Astrocyte of the cerebellum (primary cell): ENCODE measurements around the gene KCNIP2.

ENCODE experiments used
- DNase-seq: peaks from one replicate; pipeline ENCODE4 v3.0.0-alpha.2; 2011; ENCODE audit warnings: low read depth
- H3K4me3 ChIP-seq: 2 replicates; pipeline ENCODE4 v1.5.1; 2011; ENCODE audit warnings: mild to moderate bottlenecking, low read depth, low read length, moderate library complexity
- in situ Hi-C: cut with HindIII; loops from 2 replicates; pipeline ENCODE4 v1.10.0; 2017; ENCODE audit warnings: low sequenced_read_pairs
- TF ChIP-seq, protein P1 (sequence below): IDR thresholded peaks from 2 replicates; pipeline ENCODE4 v1.5.1; 2012; ENCODE audit warnings: low read length, low read depth, moderate library complexity, mild to moderate bottlenecking; ENCODE audit errors: missing control alignments

KCNIP2 gene

DNA sequence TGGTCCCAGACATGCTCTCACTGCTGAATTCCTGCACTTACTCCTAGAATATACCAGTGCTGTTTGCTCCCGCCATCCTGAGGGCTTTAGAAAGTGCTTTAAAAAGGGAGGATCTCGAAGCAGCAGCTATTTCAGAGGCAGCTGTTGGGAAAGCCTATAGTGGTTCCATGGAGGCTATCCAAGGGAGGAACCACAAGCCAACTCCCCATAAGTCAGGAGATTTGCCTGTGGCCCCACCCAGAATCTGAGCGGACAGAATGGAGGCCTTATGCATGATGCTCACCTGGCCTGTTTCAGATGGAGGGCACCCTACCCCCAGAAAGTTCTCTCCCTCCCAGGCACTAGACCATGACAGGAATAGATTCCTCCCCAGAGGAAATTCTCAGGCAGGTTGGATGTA, 2.3 kb upstream of the KCNIP2 start:
- DNase-seq = no peak
- TF ChIP-seq, protein P1, sequence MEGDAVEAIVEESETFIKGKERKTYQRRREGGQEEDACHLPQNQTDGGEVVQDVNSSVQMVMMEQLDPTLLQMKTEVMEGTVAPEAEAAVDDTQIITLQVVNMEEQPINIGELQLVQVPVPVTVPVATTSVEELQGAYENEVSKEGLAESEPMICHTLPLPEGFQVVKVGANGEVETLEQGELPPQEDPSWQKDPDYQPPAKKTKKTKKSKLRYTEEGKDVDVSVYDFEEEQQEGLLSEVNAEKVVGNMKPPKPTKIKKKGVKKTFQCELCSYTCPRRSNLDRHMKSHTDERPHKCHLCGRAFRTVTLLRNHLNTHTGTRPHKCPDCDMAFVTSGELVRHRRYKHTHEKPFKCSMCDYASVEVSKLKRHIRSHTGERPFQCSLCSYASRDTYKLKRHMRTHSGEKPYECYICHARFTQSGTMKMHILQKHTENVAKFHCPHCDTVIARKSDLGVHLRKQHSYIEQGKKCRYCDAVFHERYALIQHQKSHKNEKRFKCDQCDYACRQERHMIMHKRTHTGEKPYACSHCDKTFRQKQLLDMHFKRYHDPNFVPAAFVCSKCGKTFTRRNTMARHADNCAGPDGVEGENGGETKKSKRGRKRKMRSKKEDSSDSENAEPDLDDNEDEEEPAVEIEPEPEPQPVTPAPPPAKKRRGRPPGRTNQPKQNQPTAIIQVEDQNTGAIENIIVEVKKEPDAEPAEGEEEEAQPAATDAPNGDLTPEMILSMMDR = no peak
- in situ Hi-C loops = no loop called here
- no peak overlapping the region for H3K4me3 ChIP-seq

DNA sequence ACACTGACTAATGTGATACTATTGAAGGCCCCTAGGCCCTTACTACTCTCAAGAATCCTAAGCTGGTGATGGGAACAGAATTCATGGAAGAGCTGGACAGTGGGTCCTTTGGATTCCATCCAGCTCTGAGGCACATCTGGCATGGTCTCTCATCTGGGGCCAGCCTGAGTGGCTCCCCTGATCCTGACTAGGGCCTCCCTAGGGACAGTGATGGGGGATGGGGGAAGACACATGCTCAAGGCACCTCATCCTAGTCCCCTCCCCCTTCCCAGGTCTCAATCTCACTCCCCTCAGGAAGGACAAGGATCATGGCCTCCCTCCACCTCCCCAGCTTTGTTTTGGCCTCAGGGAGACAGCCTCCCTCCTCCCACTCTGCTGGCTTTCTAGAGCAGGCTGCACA, 1.8 kb downstream of the KCNIP2 start:
- H3K4me3 ChIP-seq = no peak overlapping the region
- DNase-seq = no peak
- TF ChIP-seq, protein P1 = no peak
- in situ Hi-C loops = no loop called here

DNA sequence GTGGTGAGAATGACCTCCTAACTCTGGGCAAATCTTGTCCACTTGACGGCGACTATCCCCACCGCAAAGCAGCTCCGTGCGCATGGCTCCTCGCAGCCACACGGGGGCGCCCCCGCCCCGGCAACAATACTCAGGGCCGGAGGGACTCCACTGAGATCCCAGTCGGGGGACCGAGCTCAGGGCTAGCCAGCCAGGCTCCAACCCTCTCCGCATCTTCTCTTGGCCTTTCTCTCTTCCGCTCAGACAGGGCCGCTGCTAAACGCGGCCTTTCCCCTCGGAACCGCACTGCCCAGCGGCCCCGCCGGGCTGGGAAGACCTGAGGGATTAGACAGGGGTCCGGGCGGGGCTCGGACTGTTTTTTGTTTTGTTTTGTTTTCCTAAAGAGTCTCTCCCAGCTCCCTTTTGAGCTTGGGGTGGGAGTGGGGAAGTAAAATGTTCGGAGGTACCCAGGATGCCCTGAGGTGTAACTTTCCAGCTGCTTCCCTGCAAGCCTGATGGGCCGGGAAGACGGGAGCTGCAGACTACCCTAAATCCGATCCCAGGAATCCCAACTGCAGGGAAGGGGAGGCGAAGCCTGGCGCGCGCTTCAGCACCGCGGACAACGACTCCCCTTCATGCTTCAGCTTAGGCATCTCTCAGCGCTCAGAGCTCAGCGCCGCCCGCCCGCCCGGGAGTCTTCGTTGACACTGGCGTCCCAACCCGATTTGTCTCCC, 2.7 kb downstream of the KCNIP2 start:
- peak overlapping the region; percentile 32 for H3K4me3 ChIP-seq
- in situ Hi-C loops = no loop called here
- TF ChIP-seq, protein P1 = peak; percentile 97
- DNase-seq = peak; percentile 63

DNA sequence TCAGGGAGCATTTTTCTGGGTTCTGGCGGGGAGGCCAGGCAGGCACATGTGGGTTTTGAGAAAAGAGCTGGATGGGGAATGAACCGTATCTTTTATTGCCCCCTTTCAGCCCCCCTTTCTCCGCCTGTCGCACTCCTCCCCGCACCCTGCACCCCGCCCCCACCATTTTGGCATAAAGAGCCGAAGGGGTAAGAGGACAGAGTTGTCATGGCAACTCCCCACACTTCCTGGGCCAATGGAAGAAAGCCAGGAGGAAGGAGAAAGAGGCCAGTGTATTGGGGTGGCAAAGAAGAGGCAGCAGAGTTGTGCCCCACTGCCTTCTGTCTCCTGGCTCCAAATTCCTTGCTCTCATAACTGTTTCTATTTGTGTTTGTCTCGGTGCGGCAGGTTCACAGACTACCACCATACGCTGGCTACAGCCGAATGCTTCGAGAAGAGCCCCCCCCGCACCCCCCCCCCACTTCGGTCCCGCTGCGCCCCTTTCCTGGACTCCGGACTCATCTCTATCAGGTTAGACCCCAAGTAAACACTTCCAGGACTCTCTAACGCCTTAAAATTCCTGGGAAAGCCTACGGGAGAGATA, 3.4 kb downstream of the KCNIP2 start:
- no peak for DNase-seq
- peak overlapping the region; percentile 27 for H3K4me3 ChIP-seq
- in situ Hi-C loops = no loop called here
- TF ChIP-seq, protein P1 = no peak

DNA sequence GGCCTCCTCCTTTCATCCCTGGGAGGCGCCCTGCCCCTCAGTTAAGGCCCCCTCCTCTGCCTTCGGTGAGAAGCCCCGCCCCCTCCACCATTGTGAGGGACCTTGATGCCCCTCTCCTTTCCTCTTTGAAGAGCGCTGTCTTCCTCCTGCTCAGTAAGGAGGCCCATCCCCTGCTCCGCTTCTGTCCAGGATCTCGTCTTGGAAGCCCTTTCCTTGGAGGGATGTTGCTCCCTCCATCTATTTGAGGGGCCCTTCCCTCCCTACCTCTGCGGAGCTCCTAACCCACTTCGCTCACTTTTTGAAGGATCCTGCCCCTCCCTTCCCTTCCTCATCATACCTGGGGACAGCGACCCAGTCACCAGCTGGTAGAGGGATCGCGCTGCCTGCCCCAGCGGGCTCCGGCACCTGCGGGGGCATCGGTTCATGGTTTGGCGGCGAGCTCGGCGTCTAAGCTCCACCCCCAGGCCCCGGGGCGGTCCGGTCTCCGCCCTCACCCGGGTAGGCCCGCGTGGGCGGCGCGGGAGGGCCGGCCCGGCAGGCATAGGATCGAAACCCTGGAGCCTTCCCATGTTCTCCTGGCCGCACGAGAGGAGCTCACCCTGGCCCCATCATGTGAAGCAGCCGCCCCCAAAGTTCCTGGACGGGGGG, 4.1 kb downstream of the KCNIP2 start:
- in situ Hi-C loops = no loop called here
- TF ChIP-seq, protein P1 = no peak
- no peak for DNase-seq
- peak overlapping the region; percentile 27 for H3K4me3 ChIP-seq

DNA sequence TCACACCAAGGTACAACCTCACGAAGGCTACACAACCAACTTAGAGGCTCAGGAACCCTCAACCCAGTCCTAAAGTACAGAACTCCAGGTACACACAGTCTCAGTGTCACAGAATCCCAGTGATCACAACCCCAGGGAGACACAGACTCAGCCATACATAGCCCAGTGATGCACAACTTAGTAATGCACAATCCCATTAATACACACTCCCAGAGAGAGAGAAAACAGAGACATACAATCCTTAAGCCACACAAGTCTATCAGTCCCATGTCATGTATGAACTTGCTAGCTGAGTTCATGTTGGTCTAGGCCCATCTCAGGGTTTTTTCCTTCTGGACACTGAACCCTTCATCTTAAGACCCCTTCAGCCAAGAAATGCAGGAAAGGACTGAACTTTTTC, 4.6 kb downstream of the KCNIP2 start:
- TF ChIP-seq, protein P1 = no peak
- no peak for DNase-seq
- in situ Hi-C loops = no loop called here
- no peak overlapping the region for H3K4me3 ChIP-seq
